NCI-H1105 treated with DMSO at 0.1 percent for 48 hours (cell line): Measurements from ENCODE around the gene TNS3.

Experiments used
- DNase-seq: peaks from one replicate; lab custom pipeline; 2025; lab: John Stamatoyannopoulos, UW

Gene TNS3

DNA sequence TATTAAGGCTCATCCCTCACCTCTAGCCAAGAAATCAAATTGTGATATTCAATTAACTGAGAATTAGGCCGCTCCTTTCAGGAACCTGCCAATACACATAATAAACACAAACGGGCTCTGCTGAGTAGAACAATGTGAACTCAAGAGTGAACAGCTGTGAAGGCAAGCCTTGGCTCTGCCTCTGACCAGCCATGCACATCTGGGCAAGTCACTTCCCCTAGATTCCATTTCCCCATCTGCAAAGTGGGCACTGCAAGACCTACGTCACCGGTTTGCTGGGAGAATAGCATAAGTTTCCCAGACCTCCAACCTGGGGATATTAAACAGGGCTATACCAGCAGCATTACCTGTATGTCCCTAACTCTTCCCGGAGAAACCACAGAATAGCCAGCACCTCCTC is 355.2 kb downstream of the TNS3 start:
- no peak for DNase-seq

DNA sequence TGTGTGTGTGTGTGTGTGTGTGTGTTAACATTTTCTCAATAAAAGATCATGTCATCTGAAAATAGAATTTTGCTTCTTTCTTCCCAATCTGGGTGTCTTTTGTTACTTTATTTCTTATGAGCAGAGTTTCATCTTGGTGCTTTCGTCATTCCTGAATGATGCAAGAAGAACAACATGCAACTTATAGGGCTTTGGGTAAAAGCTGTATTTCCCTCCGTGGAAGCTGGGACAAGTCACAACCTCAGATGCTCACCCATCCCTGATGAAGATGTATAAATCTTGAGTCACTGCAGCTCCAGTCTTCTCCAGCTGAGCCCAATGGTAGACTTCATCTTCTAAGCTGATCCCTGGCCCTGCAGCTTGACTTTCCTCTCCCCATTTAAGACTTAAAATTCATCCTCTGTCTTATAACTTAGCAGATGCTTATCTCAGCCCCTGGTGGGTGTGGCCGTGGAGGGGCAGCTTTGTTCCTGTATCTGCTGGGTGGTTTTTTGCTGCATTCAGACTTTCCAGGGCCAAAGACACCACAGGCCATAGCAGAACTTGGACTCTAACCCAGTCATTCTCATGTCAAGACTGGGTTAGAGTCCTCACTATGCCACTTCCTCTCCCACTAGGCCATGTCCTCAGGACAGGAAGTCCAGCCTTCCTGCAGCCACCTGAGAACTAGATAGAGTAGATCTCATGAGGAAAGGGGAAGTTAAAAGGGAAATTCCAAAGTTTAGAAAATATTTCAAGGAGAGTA is 356.4 kb downstream of the TNS3 start:
- DNase-seq: no peak
